Karpas-422 (cell line): ENCODE results near the gene WBP2NL. TPM values are rescaled to one million over a fixed set of nuclear protein-coding genes. Genes with fewer than 3 reads are reported as not detected.
A peak's percentile ranks its signal among the peaks of the same experiment; 100 is the strongest.
"Not testable (repeated sequence)": the region's sequence is repeated elsewhere in the genome, so short reads cannot be mapped to it uniquely, and the experiment has no call there.

Experiments
- DNase-seq: peaks from one replicate; pipeline ENCODE4 v3.0.0-alpha.2; 2015
- H2AFZ ChIP-seq: fragments of 200-600 bp; sonication (generic); 2 replicates; pipeline ENCODE4 v1.6.1; 2014; ENCODE audit warnings: antibody characterized with exemption, low read length, mixed read lengths
- H3K27ac ChIP-seq: fragments of 200-600 bp; sonication (generic); 2 replicates; pipeline ENCODE4 v1.5.1; 2014; ENCODE audit warnings: mild to moderate bottlenecking, low read length, moderate library complexity
- H3K27me3 ChIP-seq: fragments of 200-600 bp; sonication (generic); 2 replicates; pipeline ENCODE4 v1.6.1; 2014; ENCODE audit warnings: low read length, mixed read lengths
- H3K36me3 ChIP-seq: fragments of 200-600 bp; sonication (generic); 2 replicates; pipeline ENCODE4 v1.6.1; 2014; ENCODE audit warnings: low read length, mixed read lengths; ENCODE audit not compliant: insufficient read depth
- H3K4me1 ChIP-seq: fragments of 200-600 bp; sonication (generic); 2 replicates; pipeline ENCODE4 v1.6.1; 2014; ENCODE audit warnings: mild to moderate bottlenecking, low read length, mixed read lengths
- H3K4me2 ChIP-seq: fragments of 200-600 bp; sonication (generic); 2 replicates; pipeline ENCODE4 v1.6.1; 2014; ENCODE audit warnings: low read length, low read depth, mild to moderate bottlenecking; ENCODE audit not compliant: poor library complexity, severe bottlenecking
- H3K4me3 ChIP-seq: fragments of 200-600 bp; sonication (generic); 2 replicates; pipeline ENCODE4 v1.5.1; 2014; ENCODE audit warnings: mild to moderate bottlenecking, antibody characterized with exemption, low read length, mixed read lengths
- H3K79me2 ChIP-seq: fragments of 200-600 bp; sonication (generic); 2 replicates; pipeline ENCODE4 v1.6.1; 2014; ENCODE audit warnings: mild to moderate bottlenecking, low read length, mixed read lengths
- H3K9ac ChIP-seq: fragments of 200-600 bp; sonication (generic); 2 replicates; pipeline ENCODE4 v1.6.0; 2014; ENCODE audit warnings: low read length
- H3K9me2 ChIP-seq: fragments of 200-600 bp; sonication (generic), shearing (Covaris generic); replicated peaks from 2 replicates; pipeline ENCODE4 v1.6.0; 2014; ENCODE audit warnings: mild to moderate bottlenecking, low read length, moderate library complexity; ENCODE audit not compliant: insufficient read depth
- H3K9me3 ChIP-seq: fragments of 300-700, 200-600 bp; sonication (generic); 2 replicates; pipeline ENCODE4 v1.6.1; 2014; ENCODE audit warnings: low read length, mixed read lengths
- H4K20me1 ChIP-seq: fragments of 200-600 bp; sonication (generic); 2 replicates; pipeline ENCODE4 v1.6.1; 2014; ENCODE audit warnings: mild to moderate bottlenecking, antibody characterized with exemption, low read length, low read depth; ENCODE audit not compliant: insufficient read depth
- total RNA-seq: library from RNA; depleted of rRNA; stranded (reverse); fragments of >200 nt; shearing (Covaris generic); gene quantifications from 2 replicates; pipeline ENCODE4 v1.2.3, GENCODE V29; 2014; ENCODE audit warnings: low replicate concordance; rRNA removed

Gene WBP2NL, protein sequence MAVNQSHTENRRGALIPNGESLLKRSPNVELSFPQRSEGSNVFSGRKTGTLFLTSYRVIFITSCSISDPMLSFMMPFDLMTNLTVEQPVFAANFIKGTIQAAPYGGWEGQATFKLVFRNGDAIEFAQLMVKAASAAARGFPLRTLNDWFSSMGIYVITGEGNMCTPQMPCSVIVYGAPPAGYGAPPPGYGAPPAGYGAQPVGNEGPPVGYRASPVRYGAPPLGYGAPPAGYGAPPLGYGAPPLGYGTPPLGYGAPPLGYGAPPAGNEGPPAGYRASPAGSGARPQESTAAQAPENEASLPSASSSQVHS
- 0.19 and 0.43 TPM in 2 replicates for total RNA-seq

DNA sequence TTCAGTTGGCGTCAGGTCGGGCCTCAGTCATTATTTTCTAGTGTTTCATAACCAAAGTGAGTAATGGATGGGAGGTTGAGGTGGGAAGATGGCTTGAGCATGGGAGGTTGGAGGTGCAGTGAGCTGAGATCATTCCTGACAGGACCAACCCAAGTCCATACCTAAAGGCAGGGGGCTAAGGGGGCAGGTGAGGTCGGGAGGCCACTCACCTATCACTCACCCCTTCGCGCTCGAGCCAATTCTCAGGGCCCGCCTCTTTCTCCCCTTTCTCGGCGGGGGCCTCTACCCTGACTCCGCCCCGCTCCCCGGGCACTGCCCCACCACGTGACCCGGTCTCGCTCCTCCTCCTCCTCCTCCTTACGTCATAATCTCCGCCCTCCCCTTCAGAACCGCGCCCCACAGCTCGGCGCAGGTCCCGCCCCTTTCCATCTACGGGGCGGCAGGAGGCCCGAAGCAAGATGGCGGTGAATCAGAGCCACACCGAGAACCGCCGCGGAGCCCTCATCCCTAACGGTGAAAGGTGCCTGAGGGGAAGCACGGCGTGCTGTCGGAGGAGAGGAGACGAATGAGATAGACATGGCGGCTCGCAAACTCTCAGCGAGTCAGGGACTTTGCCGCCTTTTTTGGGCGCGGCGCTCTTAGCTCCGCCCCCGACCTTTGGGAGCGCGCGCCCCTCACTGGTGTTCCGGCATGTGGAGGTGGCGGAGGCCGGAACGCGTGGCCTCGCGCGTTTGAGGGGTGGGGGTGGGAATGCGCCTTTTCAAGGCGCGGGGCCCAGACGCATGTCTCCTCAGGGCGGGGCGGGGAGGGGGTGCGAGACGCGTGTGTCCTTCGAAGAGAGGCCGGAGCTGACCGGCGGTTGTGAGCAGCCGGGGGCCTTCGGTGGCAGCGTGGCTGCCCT is at the start of gene WBP2NL:
Gene WBP2NL, plus strand, starts transcription at position 428 of the 901 bp plus-strand sequence. Its CDS starts 31 bp downstream, at position 459.
- peak within 1 kb of the TSS; percentile 99 for H2AFZ ChIP-seq
- DNase-seq: peak; percentile 98
- no peak within 1 kb of the TSS for H3K27ac ChIP-seq

DNA sequence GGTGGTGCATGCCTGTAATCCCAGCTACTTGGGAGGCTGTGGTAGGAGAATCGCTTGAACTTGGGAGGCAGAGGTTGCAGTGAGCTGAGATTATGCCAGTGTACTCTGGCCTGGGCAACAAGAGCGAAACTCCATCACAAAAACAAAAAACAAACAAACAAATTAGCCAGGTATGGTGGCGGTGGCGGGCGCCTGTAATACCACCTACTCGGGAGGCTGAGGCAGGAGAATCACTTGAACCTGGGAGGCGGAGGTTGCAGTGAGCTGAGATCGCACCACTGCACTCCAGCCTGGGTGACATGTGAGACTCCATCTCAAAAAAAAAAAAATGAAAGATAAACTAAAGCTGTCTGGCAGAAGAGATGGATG is 49.7 kb upstream of the WBP2NL start:
- H3K9me2 ChIP-seq, H3K27me3 ChIP-seq, H2AFZ ChIP-seq, H3K9me3 ChIP-seq, H4K20me1 ChIP-seq, H3K36me3 ChIP-seq, DNase-seq: not testable (repeated sequence)
- Histone ChIP-seq H3K4me1 (peaks cover 82% of the 10 kb centered on the region), H3K79me2 (peaks cover 19% of the 10 kb centered on the region), H3K4me3 (peak overlapping the region; percentile 91), H3K4me2 (peak overlapping the region; percentile 69), H3K9ac (peak overlapping the region; percentile 91), H3K27ac (peak overlapping the region; percentile 99)

More for the DNA sequence above, at the start of gene WBP2NL:
- Histone ChIP-seq H4K20me1 (no peaks in the 10 kb centered on the region), H3K4me2 (peak within 1 kb of the TSS; percentile 89), H3K9me2 (no peaks in the 10 kb centered on the region; the same call in 1 of the 2 replicates), H3K36me3 (no peaks in the 10 kb centered on the region), H3K9ac (peak within 1 kb of the TSS; percentile 82), H3K4me1 (peaks cover 16% of the 10 kb centered on the region), H3K9me3 (no peaks in the 10 kb centered on the region), H3K4me3 (peak within 1 kb of the TSS; percentile 89), H3K27me3 (no peaks in the 10 kb centered on the region), H3K79me2 (no peaks in the 10 kb centered on the region)

DNA sequence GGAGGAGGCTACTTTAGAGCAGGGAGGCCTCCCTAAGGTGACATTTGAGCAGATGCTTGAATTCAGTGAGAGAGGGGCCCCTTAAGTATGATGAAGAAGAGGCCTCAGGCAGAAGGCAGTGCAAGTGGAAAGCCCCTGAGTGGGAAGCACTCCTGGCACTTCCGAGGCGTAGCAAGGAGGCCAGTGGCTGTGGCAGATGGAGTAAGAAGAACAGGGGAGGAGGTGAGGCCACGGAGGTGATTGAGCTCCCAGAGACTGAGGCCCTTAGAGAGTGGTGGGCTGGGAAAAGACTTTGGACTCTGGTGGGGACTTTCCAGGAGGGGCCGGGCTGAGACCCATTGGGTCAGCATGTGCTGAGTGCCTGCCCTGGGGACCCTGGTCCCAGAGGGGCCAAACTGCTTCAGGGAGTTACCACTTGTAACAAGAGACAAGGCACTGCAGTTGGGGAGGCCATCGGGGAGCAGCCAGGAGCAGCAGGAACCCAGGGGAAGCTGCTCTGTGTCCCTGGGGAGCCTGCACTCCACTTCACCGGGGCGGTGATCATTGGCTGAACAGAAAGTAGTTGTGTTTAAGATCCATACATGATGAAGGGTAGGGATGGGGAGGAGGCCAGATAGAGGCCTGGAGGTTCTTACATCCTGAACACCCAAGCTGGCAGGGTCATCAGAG is 49.2 kb upstream of the WBP2NL start:
- H4K20me1 ChIP-seq: no peaks in the 10 kb centered on the region
- H3K27me3 ChIP-seq: no peaks in the 10 kb centered on the region
- no peaks in the 10 kb centered on the region for H3K9me3 ChIP-seq
- DNase-seq: peak; percentile 92
- H3K9ac ChIP-seq: peak overlapping the region; percentile 91
- H3K4me3 ChIP-seq: peak overlapping the region; percentile 60
- no peaks in the 10 kb centered on the region for H3K9me2 ChIP-seq
- peaks cover 82% of the 10 kb centered on the region for H3K4me1 ChIP-seq
- peak overlapping the region; percentile 69 for H3K4me2 ChIP-seq
- 0 out of 2 replicates have a peak overlapping the region, but pooled peaks have one; percentile 7 for H2AFZ ChIP-seq
- H3K79me2 ChIP-seq: peaks cover 19% of the 10 kb centered on the region
- H3K36me3 ChIP-seq: peaks cover 7% of the 10 kb centered on the region
- H3K27ac ChIP-seq: peak overlapping the region; percentile 99

DNA sequence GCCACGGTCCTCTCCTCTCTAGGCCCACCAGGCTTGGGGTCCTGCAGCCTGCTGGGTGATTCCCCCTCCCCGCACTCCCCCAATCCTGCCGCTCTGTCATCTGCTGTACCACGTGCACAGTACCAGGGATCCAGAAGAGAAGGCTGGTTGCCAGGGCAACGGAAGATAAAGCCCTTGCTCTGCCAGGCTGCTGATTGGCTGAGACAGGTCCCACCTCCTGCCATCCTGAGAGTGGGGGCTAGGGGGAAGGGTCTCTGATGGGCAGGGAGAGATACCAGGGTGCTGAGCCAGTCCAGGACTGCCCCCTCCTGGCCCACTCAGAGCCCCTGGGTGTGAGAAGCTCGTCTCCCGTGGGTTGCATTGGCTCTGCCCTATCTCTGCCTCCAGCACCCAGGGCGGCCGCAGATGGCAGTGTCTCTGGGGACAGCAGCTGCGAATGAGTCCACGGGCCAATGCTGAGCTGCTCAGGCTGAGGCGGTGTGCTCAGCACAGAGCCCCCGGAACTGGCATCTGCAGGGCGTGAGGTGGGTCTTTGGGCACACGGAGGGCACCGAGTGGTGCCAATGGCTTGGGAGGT is 46.6 kb upstream of the WBP2NL start, which contains the start of gene SMIM45:
Gene SMIM45, plus strand, starts transcription at position 253 of the 577 bp plus-strand sequence.
- H3K36me3 ChIP-seq: no peaks in the 10 kb centered on the region
- H3K27ac ChIP-seq: peak within 1 kb of the TSS; percentile 99
- peak within 1 kb of the TSS; percentile 63 for H3K4me3 ChIP-seq
- H3K9me2 ChIP-seq: no peaks in the 10 kb centered on the region
- H3K27me3 ChIP-seq: no peaks in the 10 kb centered on the region
- no peaks in the 10 kb centered on the region for H3K79me2 ChIP-seq
- DNase-seq: peak; percentile 95
- no peaks in the 10 kb centered on the region for H3K9me3 ChIP-seq
- peak within 1 kb of the TSS; percentile 91 for H3K9ac ChIP-seq
- peak within 1 kb of the TSS; percentile 69 for H3K4me2 ChIP-seq
- H4K20me1 ChIP-seq: no peaks in the 10 kb centered on the region
- H2AFZ ChIP-seq: no peak within 1 kb of the TSS
- peaks cover 78% of the 10 kb centered on the region for H3K4me1 ChIP-seq

DNA sequence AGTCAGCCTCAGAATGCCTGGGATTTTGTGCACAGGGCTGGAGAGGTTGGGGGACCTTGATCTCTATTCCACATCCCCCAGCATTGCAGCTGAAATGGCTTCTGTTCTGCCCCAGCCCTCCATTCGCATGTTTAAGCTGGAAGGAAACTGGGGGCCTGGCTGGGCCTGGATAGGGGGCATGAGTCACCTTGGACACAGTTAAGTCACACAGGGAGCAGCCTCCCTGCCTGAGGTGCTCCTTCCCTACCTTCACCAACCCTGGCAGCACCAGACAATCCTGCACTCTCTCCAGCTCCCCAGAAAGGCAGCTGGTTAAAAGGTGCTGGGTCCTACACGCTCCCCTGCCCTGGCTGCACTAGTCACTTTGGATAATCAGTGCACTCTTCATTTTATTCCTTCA is 45.9 kb upstream of the WBP2NL start:
- no peaks in the 10 kb centered on the region for H3K36me3 ChIP-seq
- H3K4me3 ChIP-seq: peak overlapping the region; percentile 63
- no peaks in the 10 kb centered on the region for H3K79me2 ChIP-seq
- peak overlapping the region; percentile 69 for H3K4me2 ChIP-seq
- H3K9me2 ChIP-seq: no peaks in the 10 kb centered on the region
- no peaks in the 10 kb centered on the region for H3K27me3 ChIP-seq
- H3K9me3 ChIP-seq: no peaks in the 10 kb centered on the region
- DNase-seq: peak; percentile 54
- H3K27ac ChIP-seq: peak overlapping the region; percentile 99
- H3K9ac ChIP-seq: peak overlapping the region; percentile 91
- H4K20me1 ChIP-seq: no peaks in the 10 kb centered on the region
- H2AFZ ChIP-seq: no peak overlapping the region
- H3K4me1 ChIP-seq: peaks cover 75% of the 10 kb centered on the region

DNA sequence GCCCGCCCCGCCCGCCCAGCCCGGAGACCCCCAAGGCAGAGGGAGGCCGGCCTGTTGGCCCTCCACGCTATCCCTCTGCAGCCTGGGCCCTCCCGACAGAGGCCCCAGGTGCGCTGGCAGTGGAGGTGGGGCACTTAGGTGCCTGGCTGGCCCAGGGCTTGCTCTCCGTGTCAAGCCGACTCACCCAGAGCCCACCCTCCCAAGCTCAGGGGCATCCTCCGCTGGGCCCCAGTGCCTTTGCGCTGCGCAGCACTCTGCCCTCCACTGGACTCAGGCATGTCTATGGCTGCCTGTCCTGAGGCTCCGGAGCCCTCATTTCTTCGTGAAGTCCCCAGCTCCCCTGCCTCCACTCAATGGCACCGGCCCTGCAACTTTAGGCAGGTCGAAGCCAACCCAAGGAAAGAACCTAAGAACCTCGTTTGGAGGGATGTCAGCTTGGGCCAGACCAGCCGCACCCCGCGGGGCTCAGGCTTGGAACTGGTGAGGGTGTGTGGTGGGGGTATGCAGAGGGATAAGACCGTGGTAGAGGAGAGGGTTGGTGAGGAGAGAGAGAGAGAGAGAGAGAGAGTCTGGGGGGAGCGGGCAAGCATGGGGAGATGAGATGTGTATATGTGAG is 40.5 kb upstream of the WBP2NL start:
- Histone ChIP-seq H3K27ac (no peak overlapping the region), H3K79me2 (no peaks in the 10 kb centered on the region), H3K9me3 (no peaks in the 10 kb centered on the region), H3K9me2 (no peaks in the 10 kb centered on the region), H2AFZ (no peak overlapping the region), H3K4me2 (peak overlapping the region; percentile 47), H3K4me1 (peaks cover 37% of the 10 kb centered on the region), H3K9ac (no peak overlapping the region), H3K36me3 (no peaks in the 10 kb centered on the region), H3K4me3 (no peak overlapping the region), H4K20me1 (no peaks in the 10 kb centered on the region; the same call in 1 of the 2 replicates), H3K27me3 (no peaks in the 10 kb centered on the region)
- DNase-seq: no peak

DNA sequence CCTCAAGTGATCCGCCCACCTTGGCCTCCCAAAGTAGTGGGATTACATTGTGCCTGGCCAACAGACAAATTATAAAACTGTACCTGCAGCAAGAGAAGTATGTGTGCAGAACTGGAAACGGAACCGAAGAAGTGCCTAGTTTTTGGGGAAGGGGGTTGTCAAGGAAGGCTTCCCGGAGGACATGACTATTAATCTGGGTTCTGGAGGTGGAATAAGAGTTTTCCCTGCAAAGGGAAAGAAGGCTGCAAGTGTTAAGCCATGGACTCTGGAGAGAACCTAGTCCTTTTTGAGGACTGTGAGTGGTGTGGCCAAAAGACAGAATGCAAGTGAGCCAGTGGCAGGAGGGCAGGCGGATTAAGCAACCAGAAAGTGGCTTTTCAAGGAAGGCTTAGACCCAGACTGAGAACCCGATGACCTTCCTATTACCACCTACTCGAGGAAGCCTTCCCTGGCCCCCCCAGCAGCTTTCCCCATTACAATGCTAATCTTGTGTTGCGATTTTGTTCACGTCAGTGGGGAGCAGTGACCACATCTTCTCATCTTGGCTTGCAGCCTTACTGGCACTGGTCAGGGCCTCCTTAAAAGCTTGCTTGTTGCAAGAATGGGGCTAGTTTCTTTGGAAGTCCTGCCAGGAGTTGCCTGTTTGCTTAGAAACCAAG is 35.0 kb upstream of the WBP2NL start:
- Histone ChIP-seq H3K27ac (no peak overlapping the region), H3K36me3 (no peaks in the 10 kb centered on the region), H3K4me3 (no peak overlapping the region), H3K4me2 (no peak overlapping the region), H3K9me2 (no peaks in the 10 kb centered on the region), H3K9me3 (no peaks in the 10 kb centered on the region), H3K27me3 (no peaks in the 10 kb centered on the region), H3K79me2 (no peaks in the 10 kb centered on the region), H4K20me1 (no peaks in the 10 kb centered on the region), H3K9ac (no peak overlapping the region), H3K4me1 (peaks cover 11% of the 10 kb centered on the region), H2AFZ (no peak overlapping the region)
- peak; percentile 43 for DNase-seq
